ENCODE measurements around the gene TMCC3. TPM values are rescaled to one million over a fixed set of nuclear protein-coding genes. Genes with fewer than 3 reads are reported as not detected.

The TMCC3 gene
- total RNA-seq, 1 donor from 2014 or later: 11.5 TPM

GRCh38 chr12:94560431-94561221, 89.7 kb downstream of the TMCC3 start:
- no peaks in the 10 kb centered on the region for H3K36me3 Mint-ChIP-seq
- no peak overlapping the region for H3K4me3 Mint-ChIP-seq
- no peak overlapping the region for H3K27ac Mint-ChIP-seq
- H3K27me3 Mint-ChIP-seq (ENCODE audit: low read depth): peaks cover 28% of the 10 kb centered on the region
- no peak for TF ChIP-seq CTCF (IDR thresholded peaks at IDR 0.05; ENCODE audit: unreplicated experiment)
- no peak for DNase-seq (ENCODE audit: low spot score in 2 of 2, unreplicated experiment in 2 of 2)
- H3K4me1 Mint-ChIP-seq: peaks cover 5% of the 10 kb centered on the region
- peaks cover 12% of the 10 kb centered on the region for H3K9me3 Mint-ChIP-seq

- no peak overlapping the region for H3K27ac Mint-ChIP-seq
- peaks cover 28% of the 10 kb centered on the region for H3K27me3 Mint-ChIP-seq (ENCODE audit: low read depth)
- H3K9me3 Mint-ChIP-seq: peaks cover 12% of the 10 kb centered on the region
- no peak for TF ChIP-seq CTCF (IDR thresholded peaks at IDR 0.05; ENCODE audit: unreplicated experiment)
- H3K4me1 Mint-ChIP-seq: peaks cover 5% of the 10 kb centered on the region
- no peak for DNase-seq (ENCODE audit: low spot score in 2 of 2, unreplicated experiment in 2 of 2)
- H3K4me3 Mint-ChIP-seq: no peak overlapping the region
- H3K36me3 Mint-ChIP-seq: no peaks in the 10 kb centered on the region
These were observed 91.7 kb downstream of the TMCC3 start for GRCh38 chr12:94558612-94559011.

GRCh38 chr12:94557746-94558295, 92.5 kb downstream of the TMCC3 start:
- Mint-ChIP-seq H3K36me3 (no peaks in the 10 kb centered on the region), H3K27ac (no peak overlapping the region), H3K27me3 (ENCODE audit: low read depth) (peaks cover 28% of the 10 kb centered on the region), H3K9me3 (peaks cover 12% of the 10 kb centered on the region), H3K4me1 (peaks cover 5% of the 10 kb centered on the region), H3K4me3 (no peak overlapping the region)
- no peak for DNase-seq (ENCODE audit: low spot score in 2 of 2, unreplicated experiment in 2 of 2)
- TF ChIP-seq CTCF (IDR thresholded peaks at IDR 0.05; ENCODE audit: unreplicated experiment): no peak

DNA sequence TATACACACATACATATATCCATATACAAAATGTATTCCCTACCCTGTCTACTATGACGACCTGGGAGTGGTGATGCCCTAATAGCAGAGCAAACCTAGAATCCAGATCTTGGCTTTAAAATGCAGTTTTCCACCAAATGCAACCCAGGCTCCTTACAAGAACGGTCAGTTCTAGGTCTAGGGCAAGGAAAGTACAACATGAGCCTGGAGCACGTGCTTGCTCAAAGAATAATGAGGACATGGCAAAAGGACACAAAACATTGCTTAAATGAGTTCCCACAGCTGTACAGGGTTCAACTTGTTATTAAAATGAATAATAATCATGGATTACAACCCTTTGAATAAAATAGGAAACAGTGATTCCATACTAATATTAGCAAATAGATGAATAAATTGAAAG, 94.7 kb downstream of the TMCC3 start:
- no peak overlapping the region for H3K4me3 Mint-ChIP-seq
- peaks cover 5% of the 10 kb centered on the region for H3K4me1 Mint-ChIP-seq
- peaks cover 17% of the 10 kb centered on the region for H3K9me3 Mint-ChIP-seq
- peaks cover 18% of the 10 kb centered on the region for H3K27me3 Mint-ChIP-seq (ENCODE audit: low read depth)
- no peak overlapping the region for H3K27ac Mint-ChIP-seq
- DNase-seq (ENCODE audit: low spot score in 2 of 2, unreplicated experiment in 2 of 2): no peak
- no peaks in the 10 kb centered on the region for H3K36me3 Mint-ChIP-seq
- TF ChIP-seq CTCF (IDR thresholded peaks at IDR 0.05; ENCODE audit: unreplicated experiment): no peak

- peaks cover 5% of the 10 kb centered on the region for H3K27me3 Mint-ChIP-seq (ENCODE audit: low read depth)
- no peak overlapping the region for H3K27ac Mint-ChIP-seq
- DNase-seq (ENCODE audit: low spot score in 2 of 2, unreplicated experiment in 2 of 2): no peak
- no peak overlapping the region for H3K4me3 Mint-ChIP-seq
- TF ChIP-seq CTCF (IDR thresholded peaks at IDR 0.05; ENCODE audit: unreplicated experiment): no peak
- H3K36me3 Mint-ChIP-seq: no peaks in the 10 kb centered on the region
- H3K4me1 Mint-ChIP-seq: no peaks in the 10 kb centered on the region
- H3K9me3 Mint-ChIP-seq: peaks cover 18% of the 10 kb centered on the region
These were observed 96.5 kb downstream of the TMCC3 start for GRCh38 chr12:94553875-94554274.

Data from mesothelial cell of epicardium (in vitro differentiated cells).